ENCODE measurements around the gene MDN1.

DNA sequence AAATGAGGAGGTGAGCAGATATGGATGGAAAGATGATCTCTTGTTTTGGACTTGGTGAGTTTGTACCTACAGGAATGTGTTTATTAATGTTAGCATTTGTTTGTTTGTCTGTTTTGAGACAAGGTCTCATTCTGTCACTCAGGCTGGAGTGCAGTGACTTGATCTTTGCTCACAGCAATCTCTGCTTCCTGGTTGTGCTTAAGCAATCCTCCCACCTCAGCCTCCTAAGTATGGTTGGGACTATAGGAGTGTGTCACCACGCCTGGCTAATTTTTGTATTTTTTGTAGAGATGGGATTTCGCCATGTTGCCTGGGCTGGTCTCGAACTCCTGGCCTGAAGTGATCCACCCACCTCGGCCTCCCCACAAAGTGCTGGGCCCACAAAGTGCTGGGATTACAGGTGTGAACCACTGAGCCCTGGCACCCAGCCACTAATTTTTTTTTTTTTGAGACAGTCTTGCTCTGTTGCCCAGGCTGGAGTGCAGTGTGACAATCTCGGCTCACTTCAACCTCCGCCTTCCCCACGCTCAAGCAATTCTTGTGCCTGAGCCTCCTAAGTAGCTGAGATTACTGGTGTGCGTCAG lies 17.1 kb upstream of the MDN1 start:
- TF ChIP-seq POLR2A (IDR thresholded peaks at IDR 0.05) (no peak), POLR2AphosphoS5 (IDR thresholded peaks at IDR 0.05) (no peak)
- TF ChIP-seq, protein P1, sequence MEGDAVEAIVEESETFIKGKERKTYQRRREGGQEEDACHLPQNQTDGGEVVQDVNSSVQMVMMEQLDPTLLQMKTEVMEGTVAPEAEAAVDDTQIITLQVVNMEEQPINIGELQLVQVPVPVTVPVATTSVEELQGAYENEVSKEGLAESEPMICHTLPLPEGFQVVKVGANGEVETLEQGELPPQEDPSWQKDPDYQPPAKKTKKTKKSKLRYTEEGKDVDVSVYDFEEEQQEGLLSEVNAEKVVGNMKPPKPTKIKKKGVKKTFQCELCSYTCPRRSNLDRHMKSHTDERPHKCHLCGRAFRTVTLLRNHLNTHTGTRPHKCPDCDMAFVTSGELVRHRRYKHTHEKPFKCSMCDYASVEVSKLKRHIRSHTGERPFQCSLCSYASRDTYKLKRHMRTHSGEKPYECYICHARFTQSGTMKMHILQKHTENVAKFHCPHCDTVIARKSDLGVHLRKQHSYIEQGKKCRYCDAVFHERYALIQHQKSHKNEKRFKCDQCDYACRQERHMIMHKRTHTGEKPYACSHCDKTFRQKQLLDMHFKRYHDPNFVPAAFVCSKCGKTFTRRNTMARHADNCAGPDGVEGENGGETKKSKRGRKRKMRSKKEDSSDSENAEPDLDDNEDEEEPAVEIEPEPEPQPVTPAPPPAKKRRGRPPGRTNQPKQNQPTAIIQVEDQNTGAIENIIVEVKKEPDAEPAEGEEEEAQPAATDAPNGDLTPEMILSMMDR (IDR thresholded peaks at IDR 0.05), result no peak

Data from sigmoid colon (tissue), 4 donors.